Measurements from ENCODE around the gene ZNF629. TPM values are rescaled to one million over a fixed set of nuclear protein-coding genes. Genes with fewer than 3 reads are reported as not detected.

The ZNF629 gene
- total RNA-seq, 1 experiment from 2014 or later = 25.3 TPM

DNA sequence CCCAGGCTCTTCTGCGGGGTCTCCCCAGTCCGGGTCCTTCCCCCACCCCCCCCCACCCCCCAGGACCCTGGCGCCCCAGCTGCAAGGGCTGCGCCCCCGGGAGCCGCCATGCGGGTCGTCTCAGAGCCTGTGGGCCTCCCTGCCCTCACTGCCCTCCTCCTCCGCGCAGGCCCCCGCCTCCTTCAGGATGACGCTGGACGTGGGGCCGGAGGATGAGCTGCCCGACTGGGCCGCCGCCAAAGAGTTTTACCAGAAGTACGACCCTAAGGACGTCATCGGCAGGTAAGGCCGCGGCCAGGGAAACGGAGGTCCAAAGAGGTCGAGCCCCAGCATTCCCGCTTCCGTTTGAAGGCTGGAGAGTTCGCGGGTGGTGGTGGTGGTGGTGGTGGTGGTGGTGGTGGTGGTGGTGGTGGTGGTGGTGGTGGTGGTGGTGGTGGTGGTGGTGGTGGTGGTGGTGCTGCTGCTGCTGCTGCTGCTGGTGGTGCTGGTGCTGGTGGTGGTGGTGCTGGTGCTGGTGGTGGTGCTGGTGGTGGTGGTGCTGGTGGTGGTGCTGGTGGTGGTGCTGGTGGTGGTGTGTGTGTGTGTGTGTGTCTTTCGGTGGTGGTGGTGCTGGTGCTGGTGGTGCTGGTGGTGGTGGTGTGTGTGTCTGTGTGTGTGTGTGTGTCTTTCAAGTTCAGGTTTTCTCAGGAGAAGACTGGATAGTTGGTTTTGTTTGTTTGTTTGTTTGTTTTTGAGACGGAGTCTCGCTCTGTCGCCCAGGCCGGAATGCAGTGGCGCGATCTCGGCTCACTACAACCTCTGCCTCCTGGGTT, 38.2 kb downstream of the ZNF629 start:
- H3K27me3 ChIP-seq (replicated peaks; ENCODE audit: insufficient read depth, low read depth, low read length, poor library complexity) = no peaks in the 10 kb centered on the region
- intact Hi-C loops (cut with micrococcal nuclease; ENCODE audit: unreplicated experiment) = loop anchor here (5.0 kb wide), 1 partner anchor 173 kb away; the partner anchor contains the start of gene FBXL19
- DNase-seq (ENCODE audit: low spot score) = no peak
- peak overlapping the region; percentile 84 for H3K27ac ChIP-seq (ENCODE audit: low read depth, low read length, poor library complexity, severe bottlenecking)
- H3K36me3 ChIP-seq (ENCODE audit: insufficient read depth, low read length, poor library complexity, severe bottlenecking) = peaks cover 18% of the 10 kb centered on the region
- BruUV-seq (replicated peaks) = no TSS peak
- H3K4me3 ChIP-seq (ENCODE audit: low read depth, low read length, poor library complexity, severe bottlenecking) = peak overlapping the region; percentile 64
- POLR2A ChIA-PET (ENCODE audit: low non-redundant PET) = no interaction called here
- H3K4me1 ChIP-seq (ENCODE audit: insufficient read depth, low read length, poor library complexity, severe bottlenecking) = no peaks in the 10 kb centered on the region
- no peaks in the 10 kb centered on the region for H3K9me3 ChIP-seq (ENCODE audit: low read depth, low read length, poor library complexity, severe bottlenecking)
- TF ChIP-seq, protein P1, sequence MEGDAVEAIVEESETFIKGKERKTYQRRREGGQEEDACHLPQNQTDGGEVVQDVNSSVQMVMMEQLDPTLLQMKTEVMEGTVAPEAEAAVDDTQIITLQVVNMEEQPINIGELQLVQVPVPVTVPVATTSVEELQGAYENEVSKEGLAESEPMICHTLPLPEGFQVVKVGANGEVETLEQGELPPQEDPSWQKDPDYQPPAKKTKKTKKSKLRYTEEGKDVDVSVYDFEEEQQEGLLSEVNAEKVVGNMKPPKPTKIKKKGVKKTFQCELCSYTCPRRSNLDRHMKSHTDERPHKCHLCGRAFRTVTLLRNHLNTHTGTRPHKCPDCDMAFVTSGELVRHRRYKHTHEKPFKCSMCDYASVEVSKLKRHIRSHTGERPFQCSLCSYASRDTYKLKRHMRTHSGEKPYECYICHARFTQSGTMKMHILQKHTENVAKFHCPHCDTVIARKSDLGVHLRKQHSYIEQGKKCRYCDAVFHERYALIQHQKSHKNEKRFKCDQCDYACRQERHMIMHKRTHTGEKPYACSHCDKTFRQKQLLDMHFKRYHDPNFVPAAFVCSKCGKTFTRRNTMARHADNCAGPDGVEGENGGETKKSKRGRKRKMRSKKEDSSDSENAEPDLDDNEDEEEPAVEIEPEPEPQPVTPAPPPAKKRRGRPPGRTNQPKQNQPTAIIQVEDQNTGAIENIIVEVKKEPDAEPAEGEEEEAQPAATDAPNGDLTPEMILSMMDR (conservative IDR thresholded peaks at IDR 0.05; ENCODE audit: low read depth, low read length) = no peak
- no peak for TF ChIP-seq EZH2 (IDR thresholded peaks at IDR 0.05; ENCODE audit: borderline replicate concordance, low read depth, low read length, poor library complexity, severe bottlenecking)
- CTCF ChIA-PET = interaction anchor here (1.0 kb wide), 1 partner anchor 98 kb away, joined by 3 read pairs; no protein-coding TSS in a partner anchor

GRCh38 chr16:30747799-30748633, 39.0 kb downstream of the ZNF629 start, which contains the start of gene PHKG2:
Gene PHKG2, plus strand, starts transcription at chr16:30748425. Its CDS starts 396 bp downstream, at chr16:30748821.
- no TSS peak for BruUV-seq (replicated peaks)
- no peak for TF ChIP-seq EZH2 (IDR thresholded peaks at IDR 0.05; ENCODE audit: borderline replicate concordance, low read depth, low read length, poor library complexity, severe bottlenecking)
- TF ChIP-seq, protein P1 (conservative IDR thresholded peaks at IDR 0.05; ENCODE audit: low read depth, low read length) = no peak
- Histone ChIP-seq H3K36me3 (ENCODE audit: insufficient read depth, low read length, poor library complexity, severe bottlenecking) (peaks cover 12% of the 10 kb centered on the region), H3K27me3 (replicated peaks; ENCODE audit: insufficient read depth, low read depth, low read length, poor library complexity) (no peaks in the 10 kb centered on the region), H3K4me3 (ENCODE audit: low read depth, low read length, poor library complexity, severe bottlenecking) (peak within 1 kb of the TSS; percentile 64), H3K9me3 (ENCODE audit: low read depth, low read length, poor library complexity, severe bottlenecking) (no peaks in the 10 kb centered on the region), H3K27ac (ENCODE audit: low read depth, low read length, poor library complexity, severe bottlenecking) (peak within 1 kb of the TSS; percentile 84), H3K4me1 (ENCODE audit: insufficient read depth, low read length, poor library complexity, severe bottlenecking) (no peaks in the 10 kb centered on the region)
- DNase-seq (ENCODE audit: low spot score) = peak; percentile 100
- intact Hi-C loops (cut with micrococcal nuclease; ENCODE audit: unreplicated experiment) = loop anchor here (5.0 kb wide), 1 partner anchor 174 kb away; the partner anchor contains the start of gene FBXL19
- POLR2A ChIA-PET (ENCODE audit: low non-redundant PET) = interaction anchor here (0.6 kb wide), 1 partner anchor 605 kb away, joined by 3 read pairs; no protein-coding TSS in a partner anchor
- CTCF ChIA-PET = interaction anchor here (1.0 kb wide), 1 partner anchor 99 kb away, joined by 3 read pairs; no protein-coding TSS in a partner anchor

DNA sequence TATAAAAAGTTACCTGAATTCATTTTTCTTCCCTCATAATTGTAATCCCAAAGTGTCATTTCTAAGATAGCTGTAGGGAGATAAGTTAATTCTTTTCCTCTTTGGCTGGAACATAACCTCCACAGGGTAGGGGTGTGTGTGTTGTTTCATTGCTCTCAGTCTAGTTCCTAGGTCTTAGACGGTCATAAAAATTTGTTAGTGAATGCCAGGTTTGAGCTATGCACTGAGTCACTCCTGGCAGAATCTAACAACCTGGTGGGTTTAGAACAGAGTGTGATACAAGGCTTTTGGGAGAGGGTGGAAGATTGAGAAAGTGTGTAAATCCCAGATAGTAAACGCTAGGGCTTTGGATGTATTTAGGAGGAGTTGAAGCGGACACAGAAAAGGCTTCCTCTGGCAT, 39.7 kb downstream of the ZNF629 start:
- ChIA-PET POLR2A (ENCODE audit: low non-redundant PET) (interaction anchor here (0.6 kb wide), 1 partner anchor 604 kb away, joined by 3 read pairs; no protein-coding TSS in a partner anchor), CTCF (no interaction called here)
- intact Hi-C loops (cut with micrococcal nuclease; ENCODE audit: unreplicated experiment) = loop anchor here (5.0 kb wide), 1 partner anchor 175 kb away; the partner anchor contains the start of gene FBXL19
- no TSS peak for BruUV-seq (replicated peaks)
- no peaks in the 10 kb centered on the region for H3K9me3 ChIP-seq (ENCODE audit: low read depth, low read length, poor library complexity, severe bottlenecking)
- no peak for TF ChIP-seq EZH2 (IDR thresholded peaks at IDR 0.05; ENCODE audit: borderline replicate concordance, low read depth, low read length, poor library complexity, severe bottlenecking)
- TF ChIP-seq, protein P1 (conservative IDR thresholded peaks at IDR 0.05; ENCODE audit: low read depth, low read length) = no peak
- H3K4me1 ChIP-seq (ENCODE audit: insufficient read depth, low read length, poor library complexity, severe bottlenecking) = no peaks in the 10 kb centered on the region
- H3K27me3 ChIP-seq (replicated peaks; ENCODE audit: insufficient read depth, low read depth, low read length, poor library complexity) = no peaks in the 10 kb centered on the region
- H3K4me3 ChIP-seq (ENCODE audit: low read depth, low read length, poor library complexity, severe bottlenecking) = peak overlapping the region; percentile 64
- peak overlapping the region; percentile 84 for H3K27ac ChIP-seq (ENCODE audit: low read depth, low read length, poor library complexity, severe bottlenecking)
- peaks cover 13% of the 10 kb centered on the region for H3K36me3 ChIP-seq (ENCODE audit: insufficient read depth, low read length, poor library complexity, severe bottlenecking)
- no peak for DNase-seq (ENCODE audit: low spot score)

All from A673 (cell line).